Measurements from ENCODE around the gene IL17C. TPM values are rescaled to one million over a fixed set of nuclear protein-coding genes. Genes with fewer than 3 reads are reported as not detected.

The IL17C gene, protein sequence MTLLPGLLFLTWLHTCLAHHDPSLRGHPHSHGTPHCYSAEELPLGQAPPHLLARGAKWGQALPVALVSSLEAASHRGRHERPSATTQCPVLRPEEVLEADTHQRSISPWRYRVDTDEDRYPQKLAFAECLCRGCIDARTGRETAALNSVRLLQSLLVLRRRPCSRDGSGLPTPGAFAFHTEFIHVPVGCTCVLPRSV
- under 1 TPM in 1 of 2 experiments, not detected in 1; 0.18 TPM for total RNA-seq

DNA sequence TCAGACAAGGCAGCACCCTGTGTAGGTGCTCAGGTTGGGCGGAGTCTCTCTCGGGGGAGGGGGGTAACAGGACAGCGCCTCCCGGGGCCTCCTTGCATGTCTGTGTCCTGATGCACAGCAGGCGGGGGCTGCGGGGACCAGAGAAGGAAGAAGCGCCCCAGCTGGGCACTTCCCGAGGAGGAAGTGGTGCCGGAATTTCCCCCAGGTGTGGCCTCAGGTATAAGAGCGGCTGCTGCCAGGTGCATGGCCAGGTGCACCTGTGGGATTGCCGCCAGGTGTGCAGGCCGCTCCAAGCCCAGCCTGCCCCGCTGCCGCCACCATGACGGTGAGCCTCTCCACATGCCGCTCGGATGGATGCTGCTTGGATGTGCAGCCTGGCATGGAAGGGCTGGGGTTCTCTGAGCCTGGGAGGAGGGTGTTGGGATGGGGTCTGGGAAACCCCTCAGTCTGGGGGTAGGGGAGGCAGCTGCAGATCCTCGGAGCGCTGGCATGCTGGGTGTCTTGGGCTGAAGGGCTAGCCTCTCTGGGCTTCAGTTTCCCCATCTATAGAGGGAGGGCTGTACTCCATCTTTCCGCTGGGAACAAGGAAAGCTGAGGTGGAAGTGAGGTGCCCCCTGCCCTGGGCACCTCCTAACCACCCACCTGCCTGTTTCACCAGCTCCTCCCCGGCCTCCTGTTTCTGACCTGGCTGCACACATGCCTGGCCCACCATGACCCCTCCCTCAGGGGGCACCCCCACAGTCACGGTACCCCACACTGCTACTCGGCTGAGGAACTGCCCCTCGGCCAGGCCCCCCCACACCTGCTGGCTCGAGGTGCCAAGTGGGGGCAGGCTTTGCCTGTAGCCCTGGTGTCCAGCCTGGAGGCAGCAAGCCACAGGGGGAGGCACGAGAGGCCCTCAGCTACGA lies at the start of gene IL17C:
Gene IL17C, plus strand, starts transcription at position 250 of the 908 bp plus-strand sequence. Its CDS starts 70 bp downstream, at position 320.
- ATAC-seq: no peak
- Mint-ChIP-seq H3K27me3 (peaks cover 23% of the 10 kb centered on the region), H3K4me3 (no peak within 1 kb of the TSS), H3K4me1 (peaks cover 38% of the 10 kb centered on the region), H3K36me3 (ENCODE audit: low read depth) (peaks cover 6% of the 10 kb centered on the region), H3K27ac (no peak within 1 kb of the TSS), H3K9me3 (ENCODE audit: low read depth) (no peaks in the 10 kb centered on the region)
- intact Hi-C loops (cut with DNase I, micrococcal nuclease): loop anchor here in 1 of 2 experiments (10.0 kb wide), 1 partner anchor 146 kb away; the partner anchor contains the start of gene PIEZO1
- POLR2A ChIA-PET: no interaction called here
- CTCF ChIA-PET: interaction anchor here (1.0 kb wide), 1 partner anchor 43 kb away, joined by 4 read pairs; no protein-coding TSS in a partner anchor
- no peak for DNase-seq

DNA sequence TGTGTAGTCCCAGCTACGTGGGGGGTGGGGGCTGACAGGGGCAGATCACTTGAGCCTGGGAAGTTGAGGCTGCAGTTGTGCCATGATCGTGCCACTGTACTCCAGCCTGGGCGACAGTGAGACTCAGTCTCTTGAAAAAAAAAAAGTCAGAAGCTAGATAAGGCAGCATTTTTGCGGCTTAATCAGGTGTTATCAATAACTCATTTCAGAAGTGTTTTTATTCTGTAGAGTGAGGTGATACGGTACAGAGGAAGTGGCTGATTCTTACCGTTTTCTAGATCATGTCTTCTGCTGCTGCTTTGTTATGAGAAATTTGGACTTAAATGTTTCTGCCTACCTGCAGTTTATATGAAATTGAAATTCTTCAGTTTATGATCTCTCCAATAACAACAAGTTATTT lies 49.6 kb upstream of the IL17C start:
- H3K4me3 Mint-ChIP-seq: no peak overlapping the region
- intact Hi-C loops (cut with DNase I, micrococcal nuclease): no loop called here
- DNase-seq: no peak
- peak overlapping the region; percentile 82 for H3K27ac Mint-ChIP-seq
- POLR2A ChIA-PET: no interaction called here
- peaks cover 57% of the 10 kb centered on the region for H3K36me3 Mint-ChIP-seq (ENCODE audit: low read depth)
- peak; percentile 50 for ATAC-seq
- H3K27me3 Mint-ChIP-seq: no peaks in the 10 kb centered on the region
- no peaks in the 10 kb centered on the region for H3K9me3 Mint-ChIP-seq (ENCODE audit: low read depth)
- CTCF ChIA-PET: no interaction called here
- H3K4me1 Mint-ChIP-seq: peaks cover 51% of the 10 kb centered on the region

DNA sequence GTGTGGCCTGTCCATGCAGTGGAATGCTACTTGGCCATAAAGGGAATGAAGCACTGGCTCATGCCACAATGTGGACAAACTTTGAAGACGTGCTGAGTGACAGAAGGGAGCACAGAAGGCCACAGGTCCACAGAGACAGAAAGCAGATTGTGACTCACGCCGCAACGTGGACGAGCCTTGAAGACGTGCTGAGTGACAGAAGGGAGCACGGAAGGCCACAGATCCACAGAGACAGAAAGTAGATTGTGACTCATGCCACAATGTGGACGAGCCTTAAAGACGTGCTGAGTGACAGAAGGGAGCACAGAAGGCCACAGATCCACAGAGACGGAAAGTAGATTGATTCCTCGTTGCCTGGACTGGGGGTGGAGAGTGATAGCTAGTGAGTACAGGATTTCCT lies 48.9 kb upstream of the IL17C start:
- Mint-ChIP-seq H3K4me1 (peaks cover 50% of the 10 kb centered on the region), H3K36me3 (ENCODE audit: low read depth) (peaks cover 57% of the 10 kb centered on the region), H3K27me3 (no peaks in the 10 kb centered on the region), H3K27ac (peak overlapping the region; percentile 82), H3K4me3 (no peak overlapping the region), H3K9me3 (ENCODE audit: low read depth) (no peaks in the 10 kb centered on the region)
- ChIA-PET CTCF (no interaction called here), POLR2A (interaction anchor here (0.7 to 0.8 kb wide), 2 partner anchors 9 to 590 kb away, joined by 3 to 6 read pairs; no protein-coding TSS in a partner anchor)
- intact Hi-C loops (cut with DNase I, micrococcal nuclease): no loop called here
- peak; percentile 47 for ATAC-seq
- DNase-seq: peak; percentile 53

DNA sequence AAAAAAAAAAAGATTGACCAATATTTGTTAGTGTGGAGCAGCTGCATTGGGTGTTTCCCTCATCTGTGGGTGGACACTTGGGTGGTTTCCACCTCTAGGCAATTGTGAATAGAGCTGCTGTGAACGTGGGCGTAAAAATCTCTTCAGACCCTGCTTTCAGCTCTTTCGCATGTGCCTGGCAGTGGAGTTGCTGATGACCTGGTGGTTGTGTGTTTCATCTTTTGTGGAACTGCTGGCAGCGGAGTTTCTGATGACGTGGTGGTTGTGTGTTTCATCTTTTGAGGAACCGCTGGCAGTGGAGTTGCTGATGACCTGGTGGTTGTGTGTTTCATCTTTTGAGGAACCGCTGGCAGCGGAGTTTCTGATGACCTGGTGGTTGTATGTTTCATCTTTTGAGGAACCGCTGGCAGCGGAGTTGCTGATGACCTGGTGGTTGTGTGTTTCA lies 46.8 kb upstream of the IL17C start:
- Mint-ChIP-seq H3K4me3 (no peak overlapping the region), H3K36me3 (ENCODE audit: low read depth) (peaks cover 56% of the 10 kb centered on the region), H3K4me1 (peaks cover 48% of the 10 kb centered on the region), H3K27me3 (no peaks in the 10 kb centered on the region), H3K27ac (peak overlapping the region; percentile 77), H3K9me3 (ENCODE audit: low read depth) (no peaks in the 10 kb centered on the region)
- CTCF ChIA-PET: no interaction called here
- peak; percentile 78 for ATAC-seq
- POLR2A ChIA-PET: interaction anchor here (0.6 to 1.0 kb wide), 3 partner anchors 17 to 287 kb away, joined by 5 to 8 read pairs (median 7); no protein-coding TSS in a partner anchor
- intact Hi-C loops (cut with DNase I, micrococcal nuclease): loop anchor here in 1 of 2 experiments (1.0 kb wide), 1 partner anchor 29 kb away; no protein-coding TSS in a partner anchor
- peak; percentile 61 for DNase-seq

DNA sequence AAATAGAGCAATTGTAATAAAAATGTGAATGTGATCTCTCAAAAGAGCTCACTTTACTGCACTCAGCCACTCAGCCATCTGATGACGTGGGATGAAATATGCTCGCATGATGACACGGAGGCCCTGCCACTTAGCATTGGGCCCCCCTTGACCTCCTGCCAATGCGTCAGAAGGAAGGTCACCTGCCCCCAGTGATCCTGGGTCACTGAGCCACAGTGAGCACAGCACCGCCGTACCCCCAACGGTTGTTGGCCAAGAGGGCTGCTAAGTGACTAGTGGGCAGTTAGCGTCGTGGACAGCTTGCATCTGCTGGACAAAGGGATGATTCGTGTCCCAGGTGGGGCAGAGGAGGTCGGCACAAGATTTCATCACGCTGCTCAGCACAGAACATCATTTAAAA lies 45.3 kb upstream of the IL17C start:
- Mint-ChIP-seq H3K4me1 (peaks cover 44% of the 10 kb centered on the region), H3K27me3 (no peaks in the 10 kb centered on the region), H3K27ac (no peak overlapping the region), H3K4me3 (no peak overlapping the region), H3K36me3 (ENCODE audit: low read depth) (peaks cover 44% of the 10 kb centered on the region), H3K9me3 (ENCODE audit: low read depth) (no peaks in the 10 kb centered on the region)
- no peak for DNase-seq
- CTCF ChIA-PET: no interaction called here
- no peak for ATAC-seq
- intact Hi-C loops (cut with DNase I, micrococcal nuclease): no loop called here
- POLR2A ChIA-PET: no interaction called here

DNA sequence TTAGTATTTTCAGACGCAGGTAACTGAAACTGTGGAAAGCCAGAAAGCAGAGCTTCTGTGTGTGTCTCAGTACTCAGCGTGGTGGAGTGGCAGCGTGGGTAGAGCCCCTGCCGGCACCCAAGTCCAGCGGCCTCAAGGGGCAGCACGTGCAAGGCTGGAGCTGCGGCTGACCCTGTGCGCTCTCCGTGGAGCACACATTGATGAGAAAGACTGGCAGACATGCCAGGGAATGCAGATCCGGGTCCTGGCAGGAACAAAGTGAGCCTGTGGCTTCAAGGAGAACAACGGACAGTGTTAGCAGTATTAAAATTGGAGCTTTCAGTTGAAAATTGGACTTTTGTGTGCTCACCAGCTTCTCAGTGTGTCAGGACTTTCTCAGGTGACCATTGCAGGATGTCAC lies 44.9 kb upstream of the IL17C start:
- Mint-ChIP-seq H3K27ac (no peak overlapping the region), H3K36me3 (ENCODE audit: low read depth) (peaks cover 44% of the 10 kb centered on the region), H3K9me3 (ENCODE audit: low read depth) (no peaks in the 10 kb centered on the region), H3K4me1 (peaks cover 40% of the 10 kb centered on the region), H3K27me3 (no peaks in the 10 kb centered on the region), H3K4me3 (no peak overlapping the region)
- ChIA-PET POLR2A (no interaction called here), CTCF (no interaction called here)
- intact Hi-C loops (cut with DNase I, micrococcal nuclease): no loop called here
- DNase-seq (no peak), ATAC-seq (no peak)

DNA sequence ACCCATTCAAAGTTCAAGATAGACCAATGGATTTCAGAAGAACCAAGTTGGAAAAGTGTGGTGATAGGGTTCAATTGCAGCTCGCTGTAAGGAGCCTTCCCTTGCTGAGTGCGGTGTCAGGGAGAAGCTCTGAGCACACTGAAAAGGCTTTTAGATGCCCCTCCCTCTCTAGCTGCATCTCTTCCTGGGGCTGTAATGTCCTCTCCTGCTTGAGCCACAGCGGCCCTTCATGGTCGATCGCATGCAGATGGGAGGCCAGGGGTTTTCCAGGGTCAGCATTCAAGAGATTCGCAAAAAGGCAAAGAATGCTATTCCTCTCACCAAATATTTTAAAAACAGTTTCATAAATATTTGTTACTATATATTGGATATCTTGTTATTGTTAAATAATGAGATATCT lies 44.5 kb upstream of the IL17C start:
- Mint-ChIP-seq H3K9me3 (ENCODE audit: low read depth) (no peaks in the 10 kb centered on the region), H3K4me1 (peaks cover 37% of the 10 kb centered on the region), H3K27me3 (no peaks in the 10 kb centered on the region), H3K36me3 (ENCODE audit: low read depth) (peaks cover 42% of the 10 kb centered on the region), H3K27ac (no peak overlapping the region), H3K4me3 (no peak overlapping the region)
- ChIA-PET POLR2A (no interaction called here), CTCF (interaction anchor here (0.7 kb wide), 1 partner anchor 121 kb away, joined by 3 read pairs; no protein-coding TSS in a partner anchor)
- no peak for ATAC-seq
- DNase-seq: no peak
- intact Hi-C loops (cut with DNase I, micrococcal nuclease): no loop called here

DNA sequence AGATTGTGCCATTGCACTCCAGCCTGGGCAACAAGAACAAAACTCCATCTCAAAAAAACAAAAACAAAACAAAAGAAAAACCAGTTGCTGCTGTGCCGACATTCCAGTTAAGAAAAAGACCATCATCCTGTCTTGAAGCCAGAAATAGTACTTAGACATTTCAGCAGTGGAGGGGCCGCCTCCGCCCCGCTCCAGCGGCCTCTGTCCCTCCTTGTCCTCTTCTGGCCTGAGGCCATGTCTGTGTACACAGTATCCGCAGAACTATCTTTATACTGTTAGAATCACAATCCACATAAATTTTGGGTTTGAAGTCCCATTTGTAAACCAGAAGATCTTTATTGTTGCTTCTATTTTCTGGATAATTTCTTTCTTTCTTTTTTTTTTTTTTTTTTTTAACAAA lies 43.3 kb upstream of the IL17C start:
- CTCF ChIA-PET: interaction anchor here (0.6 kb wide), 1 partner anchor 419 kb away, joined by 3 read pairs; no protein-coding TSS in a partner anchor
- Mint-ChIP-seq H3K4me3 (no peak overlapping the region), H3K4me1 (peaks cover 27% of the 10 kb centered on the region), H3K27ac (no peak overlapping the region), H3K36me3 (ENCODE audit: low read depth) (peaks cover 42% of the 10 kb centered on the region), H3K27me3 (no peaks in the 10 kb centered on the region), H3K9me3 (ENCODE audit: low read depth) (no peaks in the 10 kb centered on the region)
- DNase-seq (no peak), ATAC-seq (no peak)
- POLR2A ChIA-PET: no interaction called here
- intact Hi-C loops (cut with DNase I, micrococcal nuclease): no loop called here

DNA sequence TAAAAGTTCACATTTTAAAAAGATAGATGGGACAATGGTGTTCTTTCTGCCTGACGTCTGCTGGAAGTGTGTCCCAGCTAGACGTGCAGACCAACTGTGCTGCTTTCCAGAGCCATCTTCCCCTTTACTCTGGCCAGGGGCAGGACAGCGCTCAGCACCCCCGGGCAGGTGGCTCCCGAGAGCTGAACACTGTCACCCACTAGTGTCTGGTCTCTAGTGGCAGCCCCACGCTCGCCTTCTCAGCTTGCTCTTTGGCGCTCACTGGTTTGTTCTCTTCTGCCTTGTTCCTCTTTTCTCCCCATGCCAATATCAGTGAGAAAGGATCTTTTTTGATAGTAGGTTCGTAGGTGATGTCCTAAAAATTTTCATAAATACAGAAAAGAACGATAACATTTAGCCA lies 42.5 kb upstream of the IL17C start:
- no peaks in the 10 kb centered on the region for H3K9me3 Mint-ChIP-seq (ENCODE audit: low read depth)
- ChIA-PET CTCF (interaction anchor here (0.6 to 0.8 kb wide), 4 partner anchors 29 to 567 kb away, joined by 3 to 4 read pairs (median 3); no protein-coding TSS in a partner anchor), POLR2A (no interaction called here)
- H3K4me3 Mint-ChIP-seq: no peak overlapping the region
- H3K4me1 Mint-ChIP-seq: peaks cover 25% of the 10 kb centered on the region
- H3K36me3 Mint-ChIP-seq (ENCODE audit: low read depth): peaks cover 40% of the 10 kb centered on the region
- DNase-seq: no peak
- ATAC-seq: no peak
- no peaks in the 10 kb centered on the region for H3K27me3 Mint-ChIP-seq
- intact Hi-C loops (cut with DNase I, micrococcal nuclease): no loop called here
- peak overlapping the region; percentile 30 for H3K27ac Mint-ChIP-seq

DNA sequence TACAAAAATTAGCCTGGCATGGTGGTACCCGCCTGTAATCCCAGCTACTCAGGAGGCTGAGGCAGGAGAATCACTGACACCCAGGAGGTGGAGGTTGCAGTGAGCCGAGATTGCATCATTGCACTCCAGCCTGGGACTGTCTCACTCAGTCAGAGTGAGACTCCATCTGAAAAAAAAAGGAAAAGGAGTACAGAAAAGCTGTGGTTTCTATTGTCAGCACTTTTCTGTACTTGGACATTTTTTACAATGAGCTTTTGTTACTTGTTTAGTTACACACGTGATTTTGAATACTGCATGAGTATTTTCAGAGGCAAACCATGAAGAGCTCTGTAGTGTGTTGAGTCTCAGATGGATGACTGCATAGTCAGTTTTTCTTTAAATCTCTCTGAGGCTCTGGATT lies 41.9 kb upstream of the IL17C start:
- ChIA-PET CTCF (interaction anchor here (0.6 to 0.9 kb wide), 4 partner anchors 30 to 567 kb away, joined by 3 to 4 read pairs (median 3); no protein-coding TSS in a partner anchor), POLR2A (no interaction called here)
- Mint-ChIP-seq H3K9me3 (ENCODE audit: low read depth) (no peaks in the 10 kb centered on the region), H3K27ac (peak overlapping the region; percentile 30), H3K36me3 (ENCODE audit: low read depth) (peaks cover 41% of the 10 kb centered on the region), H3K4me1 (peaks cover 22% of the 10 kb centered on the region), H3K27me3 (no peaks in the 10 kb centered on the region), H3K4me3 (no peak overlapping the region)
- peak; percentile 49 for ATAC-seq
- DNase-seq: no peak
- intact Hi-C loops (cut with DNase I, micrococcal nuclease): no loop called here

DNA sequence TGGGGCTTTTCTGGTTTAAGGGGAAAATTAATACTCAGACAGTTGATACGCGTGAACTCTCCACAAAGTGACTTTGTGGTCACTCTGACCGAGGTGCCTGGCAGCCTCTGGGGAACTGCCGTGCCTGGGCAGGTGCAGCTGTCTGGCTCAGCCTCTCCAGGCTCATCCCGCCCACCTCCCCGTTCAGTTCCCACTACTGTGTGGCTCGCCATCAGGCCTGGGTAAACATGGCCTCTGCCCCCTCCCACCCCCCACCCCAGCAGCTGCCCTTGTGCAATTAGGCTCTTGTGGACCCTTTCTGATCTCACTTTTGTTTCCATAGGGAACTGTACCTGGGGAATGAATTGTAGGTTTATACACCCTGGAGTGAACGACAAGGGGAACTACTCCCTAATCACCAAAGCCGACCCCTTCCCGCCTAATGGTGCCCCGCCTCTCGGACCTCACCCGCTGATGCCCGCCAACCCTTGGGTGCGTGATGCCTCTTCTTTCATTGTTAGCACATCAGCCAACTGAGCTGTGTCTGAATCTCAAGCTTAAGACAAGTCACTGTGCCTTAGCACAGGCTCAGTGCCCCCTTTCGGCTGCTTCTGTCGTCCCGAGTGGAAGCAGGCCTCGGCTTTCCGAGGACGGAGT lies 40.4 kb upstream of the IL17C start:
- peak overlapping the region; percentile 10 for H3K27ac Mint-ChIP-seq
- ChIA-PET POLR2A (no interaction called here), CTCF (no interaction called here)
- no peak for ATAC-seq
- H3K9me3 Mint-ChIP-seq (ENCODE audit: low read depth): no peaks in the 10 kb centered on the region
- H3K4me3 Mint-ChIP-seq: no peak overlapping the region
- peaks cover 11% of the 10 kb centered on the region for H3K4me1 Mint-ChIP-seq
- no peak for DNase-seq
- H3K36me3 Mint-ChIP-seq (ENCODE audit: low read depth): peaks cover 40% of the 10 kb centered on the region
- H3K27me3 Mint-ChIP-seq: no peaks in the 10 kb centered on the region
- intact Hi-C loops (cut with DNase I, micrococcal nuclease): no loop called here
